ENCODE results near the gene ZC3H4.
A peak's percentile ranks its signal among the peaks of the same experiment; 100 is the strongest.

The ZC3H4 gene

GRCh38 chr19:47047763-47048405 is 65.7 kb downstream of the ZC3H4 start:
- DNase-seq (ENCODE audit: low spot score) = peak; percentile 98

GRCh38 chr19:47047272-47047762 is 66.3 kb downstream of the ZC3H4 start:
- no peak for DNase-seq (ENCODE audit: low spot score)

GRCh38 chr19:47045867-47046470 is 67.6 kb downstream of the ZC3H4 start:
- DNase-seq (ENCODE audit: low spot score) = no peak

- no peak for DNase-seq (ENCODE audit: low spot score)
These were observed 68.4 kb downstream of the ZC3H4 start for GRCh38 chr19:47044946-47045866.

GRCh38 chr19:47040869-47041268 is 72.7 kb downstream of the ZC3H4 start:
- DNase-seq (ENCODE audit: low spot score) = no peak

- no peak for DNase-seq (ENCODE audit: low spot score)
These were observed 74.2 kb downstream of the ZC3H4 start for GRCh38 chr19:47039239-47039874.

- DNase-seq (ENCODE audit: low spot score) = no peak
These were observed 75.8 kb downstream of the ZC3H4 start for GRCh38 chr19:47037766-47038165.

- DNase-seq (ENCODE audit: low spot score) = no peak
These were observed 77.4 kb downstream of the ZC3H4 start for GRCh38 chr19:47036097-47036651.

- peak; percentile 97 for DNase-seq (ENCODE audit: low spot score)
These were observed 78.2 kb downstream of the ZC3H4 start for GRCh38 chr19:47035127-47036096.

GRCh38 chr19:47032171-47032811 is 81.3 kb downstream of the ZC3H4 start:
- DNase-seq (ENCODE audit: low spot score) = peak; percentile 63

GRCh38 chr19:47028195-47028601 is 85.4 kb downstream of the ZC3H4 start:
- DNase-seq (ENCODE audit: low spot score) = no peak

- no peak for DNase-seq (ENCODE audit: low spot score)
These were observed 85.9 kb downstream of the ZC3H4 start for GRCh38 chr19:47027586-47028088.

GRCh38 chr19:47026889-47027288 is 86.7 kb downstream of the ZC3H4 start:
- DNase-seq (ENCODE audit: low spot score) = no peak

- no peak for DNase-seq (ENCODE audit: low spot score)
These were observed 87.4 kb downstream of the ZC3H4 start for GRCh38 chr19:47026156-47026555.

- DNase-seq (ENCODE audit: low spot score) = no peak
These were observed 89.1 kb downstream of the ZC3H4 start for GRCh38 chr19:47024502-47024901.

- DNase-seq (ENCODE audit: low spot score) = no peak
These were observed 90.2 kb downstream of the ZC3H4 start for GRCh38 chr19:47023448-47023794.

- DNase-seq (ENCODE audit: low spot score) = no peak
These were observed 90.8 kb downstream of the ZC3H4 start for GRCh38 chr19:47022541-47023447.

- no peak for DNase-seq (ENCODE audit: low spot score)
These were observed 91.4 kb downstream of the ZC3H4 start for GRCh38 chr19:47022140-47022536.

- DNase-seq (ENCODE audit: low spot score) = peak; percentile 39
These were observed 91.9 kb downstream of the ZC3H4 start for GRCh38 chr19:47021536-47022139.

Measured in GM03348 (cell line).